Esophagus squamous epithelium (tissue), 4 donors: ENCODE results near the gene ALPK1.

Experiments used
- CTCF ChIP-seq, 6 experiments: fragments of 450-650 bp in 4 of 6; fragments of 200-600 bp in 2 of 6; sonication (generic) in 2 of 6; IDR thresholded peaks; one replicate each; pipeline ENCODE4 v1.5.1; 2016 to 2019; ENCODE audit warnings: antibody characterized with exemption in 6 of 6, mild to moderate bottlenecking in 4 of 6, moderate library complexity in 4 of 6
- POLR2A ChIP-seq, 4 donors: fragments of 450-650 bp; IDR thresholded peaks; one replicate each; pipeline ENCODE4 v1.6.1; 2017; ENCODE audit warnings: antibody characterized with exemption in 4 of 4, mild to moderate bottlenecking in 4 of 4, moderate library complexity in 3 of 4

- no peak for TF ChIP-seq CTCF (IDR thresholded peaks at IDR 0.05)
- TF ChIP-seq POLR2A (IDR thresholded peaks at IDR 0.05): no peak
Observed at GRCh38 chr4:112358415-112358814, 61.2 kb downstream of the ALPK1 start.
